ENCODE measurements around the gene ULK3.

ULK3 gene

GRCh38 chr15:74839526-74840395 lies 3.2 kb downstream of the ULK3 start:
- FAIRE-seq = no peak

- FAIRE-seq = no peak
Measured at GRCh38 chr15:74838746-74839525, 4.0 kb downstream of the ULK3 start.

- FAIRE-seq = no peak
Measured at GRCh38 chr15:74838137-74838516, 4.8 kb downstream of the ULK3 start.

GRCh38 chr15:74837482-74838136 lies 5.3 kb downstream of the ULK3 start:
- no peak for FAIRE-seq

- FAIRE-seq = no peak
Measured at GRCh38 chr15:74836846-74837245, 6.1 kb downstream of the ULK3 start.

- no peak for FAIRE-seq
Measured at GRCh38 chr15:74835312-74835823, 7.6 kb downstream of the ULK3 start.

- FAIRE-seq = no peak
Measured at GRCh38 chr15:74833376-74834107, 9.4 kb downstream of the ULK3 start.

GRCh38 chr15:74832826-74833225 lies 10.1 kb downstream of the ULK3 start:
- FAIRE-seq = no peak

- FAIRE-seq = no peak
Measured at GRCh38 chr15:74831813-74832495, 11.0 kb downstream of the ULK3 start.

- FAIRE-seq = no peak
Measured at GRCh38 chr15:74830868-74831267, 12.1 kb downstream of the ULK3 start.

GRCh38 chr15:74829991-74830390 lies 13.0 kb downstream of the ULK3 start:
- no peak for FAIRE-seq

GRCh38 chr15:74829486-74829885 lies 13.5 kb downstream of the ULK3 start:
- no peak for FAIRE-seq

GRCh38 chr15:74828835-74829234 lies 14.1 kb downstream of the ULK3 start:
- FAIRE-seq = no peak

GRCh38 chr15:74827614-74828013 lies 15.3 kb downstream of the ULK3 start:
- FAIRE-seq = no peak

- FAIRE-seq = no peak
Measured at GRCh38 chr15:74826921-74827320, 16.0 kb downstream of the ULK3 start.

GRCh38 chr15:74826364-74826819 lies 16.6 kb downstream of the ULK3 start, which contains the start of gene CPLX3:
Gene CPLX3 (plus strand): TSS chr15:74826627. CDS start chr15:74826704, 77 bp downstream.
- FAIRE-seq = no peak

- no peak for FAIRE-seq
Measured at GRCh38 chr15:74825866-74826265, 17.1 kb downstream of the ULK3 start.

GRCh38 chr15:74824976-74825375 lies 18.0 kb downstream of the ULK3 start:
- FAIRE-seq = no peak

GRCh38 chr15:74823324-74823723 lies 19.6 kb downstream of the ULK3 start:
- FAIRE-seq = no peak

GRCh38 chr15:74822233-74822632 lies 20.7 kb downstream of the ULK3 start:
- FAIRE-seq = no peak

- no peak for FAIRE-seq
Measured at GRCh38 chr15:74821790-74822158, 21.2 kb downstream of the ULK3 start.

Measured in endometrium (tissue), 2 donors.